DMS 273 (cell line): ENCODE data around the gene ARNT2.

ENCODE experiments used
- DNase-seq: peaks from one replicate; lab custom pipeline; 2025; ENCODE audit not compliant: unreplicated experiment; lab: John Stamatoyannopoulos, UW

The ARNT2 gene

GRCh38 chr15:80550219-80550907 lies 146.2 kb downstream of the ARNT2 start:
- DNase-seq = no peak

- DNase-seq = no peak
These were observed 146.7 kb downstream of the ARNT2 start for GRCh38 chr15:80550908-80551260.

- DNase-seq = no peak
These were observed 147.2 kb downstream of the ARNT2 start for GRCh38 chr15:80551348-80551747.

- DNase-seq = no peak
These were observed 150.4 kb downstream of the ARNT2 start for GRCh38 chr15:80554560-80554959.

GRCh38 chr15:80556694-80557367 lies 152.6 kb downstream of the ARNT2 start:
- DNase-seq = no peak

- no peak for DNase-seq
These were observed 153.5 kb downstream of the ARNT2 start for GRCh38 chr15:80557441-80558234.

- no peak for DNase-seq
These were observed 154.6 kb downstream of the ARNT2 start for GRCh38 chr15:80558631-80559319.

GRCh38 chr15:80559320-80559693 lies 155.1 kb downstream of the ARNT2 start:
- no peak for DNase-seq

GRCh38 chr15:80559761-80560160 lies 155.6 kb downstream of the ARNT2 start:
- no peak for DNase-seq

GRCh38 chr15:80560601-80561400 lies 156.6 kb downstream of the ARNT2 start:
- DNase-seq = no peak

- no peak for DNase-seq
These were observed 157.3 kb downstream of the ARNT2 start for GRCh38 chr15:80561500-80561899.

GRCh38 chr15:80562033-80562432 lies 157.9 kb downstream of the ARNT2 start:
- DNase-seq = no peak

GRCh38 chr15:80562846-80563245 lies 158.7 kb downstream of the ARNT2 start:
- DNase-seq = no peak

GRCh38 chr15:80563372-80563997 lies 159.3 kb downstream of the ARNT2 start:
- DNase-seq = no peak

GRCh38 chr15:80564056-80564455 lies 159.9 kb downstream of the ARNT2 start:
- no peak for DNase-seq

- no peak for DNase-seq
These were observed 161.2 kb downstream of the ARNT2 start for GRCh38 chr15:80565398-80565797.

- DNase-seq = no peak
These were observed 161.8 kb downstream of the ARNT2 start for GRCh38 chr15:80565988-80566387.

GRCh38 chr15:80567721-80568157 lies 163.6 kb downstream of the ARNT2 start:
- peak; percentile 79 for DNase-seq

- no peak for DNase-seq
These were observed 164.1 kb downstream of the ARNT2 start for GRCh38 chr15:80568298-80568697.
